Endothelial cell (in vitro differentiated cells): Measurements from ENCODE around the gene PTPRT. TPM values are rescaled to one million over a fixed set of nuclear protein-coding genes. Genes with fewer than 3 reads are reported as not detected.

Source experiments
- DNase-seq: peaks from one replicate; pipeline ENCODE4 v3.0.0; 2021; ENCODE audit warnings: low spot score
- H3K27ac Mint-ChIP-seq: one replicate; pipeline ENCODE4 v1.8.0; 2021; ENCODE audit warnings: mixed read lengths, inconsistent platforms; ENCODE audit not compliant: unreplicated experiment
- H3K27me3 Mint-ChIP-seq: one replicate; pipeline ENCODE4 v1.8.0; 2021; ENCODE audit warnings: mild to moderate bottlenecking, moderate library complexity, mixed read lengths, inconsistent platforms; ENCODE audit not compliant: unreplicated experiment
- H3K36me3 Mint-ChIP-seq: one replicate; pipeline ENCODE4 v1.8.0; 2021; ENCODE audit warnings: mild to moderate bottlenecking, low read depth, mixed read lengths, inconsistent platforms; ENCODE audit not compliant: unreplicated experiment
- H3K4me1 Mint-ChIP-seq: one replicate; pipeline ENCODE4 v1.8.0; 2021; ENCODE audit warnings: mild to moderate bottlenecking, mixed read lengths, inconsistent platforms; ENCODE audit not compliant: unreplicated experiment
- H3K4me3 Mint-ChIP-seq: one replicate; pipeline ENCODE4 v1.8.0; 2021; ENCODE audit warnings: mild to moderate bottlenecking, mixed read lengths, inconsistent platforms; ENCODE audit not compliant: unreplicated experiment
- H3K9me3 Mint-ChIP-seq: one replicate; pipeline ENCODE4 v1.8.0; 2021; ENCODE audit warnings: mixed read lengths, inconsistent platforms; ENCODE audit not compliant: unreplicated experiment
- total RNA-seq: library from RNA; stranded (reverse); fragmentation: NEBNext Ultra II Directional; extraction: Animal tissue kit (Norgen Biotek cat#: 25700); gene quantifications from one replicate; pipeline ENCODE4 v1.2.1, GENCODE V29; 2021; ENCODE audit not compliant: unreplicated experiment
- TF ChIP-seq, protein P1 (sequence below): fragments of 200-600 bp; sonication (generic); IDR thresholded peaks from one replicate; pipeline ENCODE4 v1.5.0; 2021; ENCODE audit warnings: antibody characterized with exemption; ENCODE audit not compliant: unreplicated experiment

PTPRT gene
- total RNA-seq, 1 donor from 2014 or later, result 0.10 TPM

GRCh38 chr20:42482808-42483207 lies 706.9 kb downstream of the PTPRT start:
- TF ChIP-seq, protein P1, sequence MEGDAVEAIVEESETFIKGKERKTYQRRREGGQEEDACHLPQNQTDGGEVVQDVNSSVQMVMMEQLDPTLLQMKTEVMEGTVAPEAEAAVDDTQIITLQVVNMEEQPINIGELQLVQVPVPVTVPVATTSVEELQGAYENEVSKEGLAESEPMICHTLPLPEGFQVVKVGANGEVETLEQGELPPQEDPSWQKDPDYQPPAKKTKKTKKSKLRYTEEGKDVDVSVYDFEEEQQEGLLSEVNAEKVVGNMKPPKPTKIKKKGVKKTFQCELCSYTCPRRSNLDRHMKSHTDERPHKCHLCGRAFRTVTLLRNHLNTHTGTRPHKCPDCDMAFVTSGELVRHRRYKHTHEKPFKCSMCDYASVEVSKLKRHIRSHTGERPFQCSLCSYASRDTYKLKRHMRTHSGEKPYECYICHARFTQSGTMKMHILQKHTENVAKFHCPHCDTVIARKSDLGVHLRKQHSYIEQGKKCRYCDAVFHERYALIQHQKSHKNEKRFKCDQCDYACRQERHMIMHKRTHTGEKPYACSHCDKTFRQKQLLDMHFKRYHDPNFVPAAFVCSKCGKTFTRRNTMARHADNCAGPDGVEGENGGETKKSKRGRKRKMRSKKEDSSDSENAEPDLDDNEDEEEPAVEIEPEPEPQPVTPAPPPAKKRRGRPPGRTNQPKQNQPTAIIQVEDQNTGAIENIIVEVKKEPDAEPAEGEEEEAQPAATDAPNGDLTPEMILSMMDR, result no peak
- peaks cover 2% of the 10 kb centered on the region for H3K27me3 Mint-ChIP-seq
- H3K4me3 Mint-ChIP-seq, result no peak overlapping the region
- peaks cover 42% of the 10 kb centered on the region for H3K9me3 Mint-ChIP-seq
- no peak overlapping the region for H3K27ac Mint-ChIP-seq
- H3K36me3 Mint-ChIP-seq, result peaks cover 5% of the 10 kb centered on the region
- no peaks in the 10 kb centered on the region for H3K4me1 Mint-ChIP-seq
- no peak for DNase-seq

GRCh38 chr20:42475773-42476172 lies 713.9 kb downstream of the PTPRT start:
- H3K27ac Mint-ChIP-seq, result no peak overlapping the region
- peaks cover 2% of the 10 kb centered on the region for H3K27me3 Mint-ChIP-seq
- no peak for DNase-seq
- H3K36me3 Mint-ChIP-seq, result peaks cover 5% of the 10 kb centered on the region
- H3K9me3 Mint-ChIP-seq, result peaks cover 43% of the 10 kb centered on the region
- TF ChIP-seq, protein P1, result no peak
- H3K4me3 Mint-ChIP-seq, result no peak overlapping the region
- H3K4me1 Mint-ChIP-seq, result no peaks in the 10 kb centered on the region

DNA sequence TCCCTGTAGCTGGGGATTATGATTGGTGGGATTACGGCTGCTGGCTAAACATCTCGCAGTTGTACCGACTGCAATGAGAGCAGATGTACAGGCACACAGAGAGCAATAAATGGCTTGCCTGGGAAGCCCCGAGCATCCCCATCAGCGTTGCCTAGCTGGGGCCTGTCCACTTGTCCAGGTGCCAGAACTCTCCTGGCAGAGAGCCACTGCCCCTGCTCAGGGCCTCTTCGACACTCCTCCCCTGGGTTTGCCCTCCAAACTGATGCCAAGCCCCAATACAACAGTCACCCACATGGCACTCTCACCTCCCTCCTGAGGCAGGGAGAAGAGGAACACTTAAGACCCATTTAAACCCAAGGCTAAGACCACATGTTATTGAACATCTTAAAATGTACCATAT lies 715.1 kb downstream of the PTPRT start:
- Mint-ChIP-seq H3K4me1 (no peaks in the 10 kb centered on the region), H3K9me3 (peaks cover 48% of the 10 kb centered on the region), H3K36me3 (peaks cover 5% of the 10 kb centered on the region), H3K4me3 (no peak overlapping the region), H3K27me3 (peaks cover 8% of the 10 kb centered on the region), H3K27ac (no peak overlapping the region)
- TF ChIP-seq, protein P1, result no peak
- no peak for DNase-seq

GRCh38 chr20:42472198-42472597 lies 717.5 kb downstream of the PTPRT start:
- peaks cover 48% of the 10 kb centered on the region for H3K9me3 Mint-ChIP-seq
- H3K27me3 Mint-ChIP-seq, result peaks cover 13% of the 10 kb centered on the region
- H3K27ac Mint-ChIP-seq, result no peak overlapping the region
- TF ChIP-seq, protein P1, result no peak
- no peak overlapping the region for H3K4me3 Mint-ChIP-seq
- no peaks in the 10 kb centered on the region for H3K4me1 Mint-ChIP-seq
- DNase-seq, result no peak
- H3K36me3 Mint-ChIP-seq, result no peaks in the 10 kb centered on the region

DNA sequence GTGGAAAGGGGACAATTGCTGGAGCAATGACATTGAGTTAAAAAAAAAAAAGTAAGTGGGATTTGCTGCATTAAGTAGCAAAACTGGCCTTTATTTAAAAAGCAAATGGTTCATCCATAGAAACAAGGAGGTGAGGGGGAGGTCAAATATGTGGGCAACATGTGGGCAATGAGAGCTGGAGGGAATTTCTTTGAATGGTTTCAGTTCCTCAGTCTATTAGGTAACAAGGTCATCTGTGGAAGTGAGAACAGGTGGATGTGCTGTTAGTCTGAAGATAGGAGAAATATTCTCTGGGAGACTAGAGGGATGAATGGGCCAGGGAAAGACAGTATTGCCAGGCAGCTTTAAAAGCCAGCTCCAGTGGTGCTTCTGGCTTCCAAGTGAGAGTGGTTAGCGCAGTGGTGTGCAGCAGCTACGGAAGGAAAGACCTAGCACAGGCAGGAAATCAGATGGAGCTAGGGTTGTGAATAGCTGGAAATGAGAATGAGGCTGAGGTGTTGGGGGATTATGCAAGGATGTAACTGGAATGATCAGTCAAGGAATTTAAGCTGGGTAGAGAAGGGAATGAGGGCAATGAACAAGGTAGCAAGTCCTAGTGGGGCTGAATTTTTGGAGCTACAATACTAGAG lies 727.6 kb downstream of the PTPRT start:
- H3K9me3 Mint-ChIP-seq, result peaks cover 37% of the 10 kb centered on the region
- H3K36me3 Mint-ChIP-seq, result peaks cover 4% of the 10 kb centered on the region
- no peak overlapping the region for H3K4me3 Mint-ChIP-seq
- DNase-seq, result no peak
- H3K4me1 Mint-ChIP-seq, result no peaks in the 10 kb centered on the region
- H3K27ac Mint-ChIP-seq, result no peak overlapping the region
- peaks cover 4% of the 10 kb centered on the region for H3K27me3 Mint-ChIP-seq
- TF ChIP-seq, protein P1, result no peak
